Ammon's horn (tissue), 1 donor: Measurements from ENCODE around the gene THADA.
"Not testable (repeated sequence)": the region's sequence is repeated elsewhere in the genome, so short reads cannot be mapped to it uniquely, and the experiment has no call there.

Experiments used
- DNase-seq: peaks from one replicate; pipeline ENCODE4 v3.0.0-alpha.2; 2016; ENCODE audit warnings: low spot score

Gene THADA

GRCh38 chr2:43387092-43388062 lies 208.5 kb downstream of the THADA start:
- DNase-seq: no peak

GRCh38 chr2:43386679-43387078 lies 209.2 kb downstream of the THADA start:
- DNase-seq: not testable (repeated sequence)

- no peak for DNase-seq
These were observed 211.7 kb downstream of the THADA start for GRCh38 chr2:43384143-43384542.

GRCh38 chr2:43383533-43383932 lies 212.3 kb downstream of the THADA start:
- no peak for DNase-seq

GRCh38 chr2:43379494-43379893 lies 216.3 kb downstream of the THADA start:
- no peak for DNase-seq

DNA sequence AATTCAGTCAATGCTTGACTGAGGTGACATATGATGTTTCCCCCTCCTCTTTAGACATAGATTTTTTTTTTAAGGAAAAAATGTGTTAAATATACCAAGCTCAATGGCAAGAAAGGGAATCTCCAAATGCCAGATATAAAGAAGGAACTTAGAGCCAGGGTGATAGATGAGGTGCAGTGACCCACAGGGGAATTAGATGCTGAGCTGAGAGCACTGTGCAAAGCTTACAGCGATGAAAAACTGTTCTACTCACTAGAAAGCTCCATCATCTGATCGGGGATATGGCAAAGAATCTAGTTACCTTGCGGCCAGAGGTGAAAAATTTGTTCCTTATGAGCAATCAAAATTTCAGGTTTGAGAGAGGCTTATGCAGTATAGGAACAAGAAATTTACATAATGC lies 218.5 kb downstream of the THADA start:
- no peak for DNase-seq

DNA sequence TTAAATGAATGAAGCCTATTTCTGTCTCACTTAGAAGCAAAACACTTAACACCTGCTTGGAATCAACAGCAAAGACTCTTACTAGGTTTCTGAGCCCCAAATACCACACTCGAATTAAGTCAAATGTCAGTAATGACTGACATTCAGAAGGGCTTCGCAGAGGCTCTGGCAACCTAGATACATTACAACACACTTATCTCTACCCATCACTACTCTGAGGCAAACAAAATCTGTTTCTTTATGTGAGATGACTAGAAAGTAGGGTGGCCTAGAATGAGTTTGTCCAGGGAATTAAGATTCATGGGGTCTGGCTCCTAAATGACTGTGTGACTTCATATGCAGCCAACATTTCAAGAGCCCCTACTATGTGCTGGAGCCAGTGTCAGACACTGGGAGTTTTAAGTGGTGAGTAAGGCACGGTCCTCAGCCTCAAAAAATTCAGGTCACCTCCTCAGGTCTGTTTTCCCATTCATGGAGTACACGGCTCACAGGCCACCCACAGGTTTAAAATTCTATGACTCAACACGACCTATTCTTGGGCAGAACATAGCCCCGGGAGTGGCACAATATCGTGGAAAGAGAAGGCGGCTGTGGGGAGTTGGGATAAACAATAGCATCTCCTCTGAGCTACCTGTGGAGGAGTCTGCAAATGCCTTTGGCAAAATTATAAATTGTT lies 219.2 kb downstream of the THADA start:
- DNase-seq: no peak

DNA sequence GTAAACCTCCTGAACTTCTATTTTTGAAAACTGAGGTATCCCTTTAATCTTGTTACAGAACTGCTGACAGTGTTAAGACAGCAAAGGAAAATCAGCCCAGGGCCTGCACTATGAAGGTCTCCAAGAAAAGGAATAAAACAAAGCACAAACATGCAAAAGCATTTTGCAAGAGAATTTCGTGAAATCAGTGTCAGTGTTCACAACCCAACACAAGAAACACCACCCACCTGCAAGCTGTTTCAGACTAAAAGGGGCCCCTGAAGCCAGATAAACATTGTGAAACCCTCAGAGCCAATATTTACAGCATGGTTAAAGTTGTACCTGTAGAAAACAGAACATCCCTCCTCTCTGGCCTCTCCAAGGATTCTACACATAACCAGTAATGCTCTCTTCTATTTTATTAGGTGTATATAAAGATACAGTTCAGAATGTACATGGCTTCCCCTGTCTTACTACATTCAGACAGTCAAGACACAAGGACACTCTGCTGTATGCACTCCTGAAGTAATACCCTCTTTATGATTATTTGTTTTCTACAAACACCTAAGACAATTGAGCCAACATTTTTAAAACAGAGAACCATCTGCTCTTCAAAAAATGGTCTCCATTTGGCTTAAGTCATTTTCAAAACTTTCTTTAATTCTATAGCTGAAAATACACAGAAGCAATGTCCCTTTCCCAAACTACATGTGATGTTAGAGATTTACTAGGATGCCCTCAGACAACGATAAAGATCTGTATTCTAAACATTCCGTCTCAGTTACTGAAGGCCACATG lies 219.9 kb downstream of the THADA start:
- DNase-seq: peak; percentile 26

GRCh38 chr2:43372416-43373081 lies 223.3 kb downstream of the THADA start:
- no peak for DNase-seq

- DNase-seq: no peak
These were observed 225.1 kb downstream of the THADA start for GRCh38 chr2:43370705-43371104.

DNA sequence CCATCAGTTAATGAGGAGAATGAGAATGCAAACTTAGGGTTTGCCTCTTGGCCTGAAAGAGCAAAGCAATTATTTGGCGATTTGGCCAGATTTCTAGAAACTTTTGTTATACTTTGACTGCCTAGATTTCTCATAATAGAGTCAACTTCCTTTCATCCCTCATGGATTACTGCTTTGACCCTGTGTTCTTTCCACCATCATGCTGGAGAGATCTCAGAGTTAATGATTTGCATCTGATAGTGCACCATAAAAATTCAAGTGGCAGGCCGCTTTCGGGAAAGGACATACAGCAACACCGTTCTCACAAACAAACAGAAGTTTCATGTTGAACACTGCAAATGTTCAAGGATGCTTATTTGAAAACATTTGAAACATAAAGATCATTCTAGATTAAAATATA lies 225.7 kb downstream of the THADA start:
- DNase-seq: no peak

DNA sequence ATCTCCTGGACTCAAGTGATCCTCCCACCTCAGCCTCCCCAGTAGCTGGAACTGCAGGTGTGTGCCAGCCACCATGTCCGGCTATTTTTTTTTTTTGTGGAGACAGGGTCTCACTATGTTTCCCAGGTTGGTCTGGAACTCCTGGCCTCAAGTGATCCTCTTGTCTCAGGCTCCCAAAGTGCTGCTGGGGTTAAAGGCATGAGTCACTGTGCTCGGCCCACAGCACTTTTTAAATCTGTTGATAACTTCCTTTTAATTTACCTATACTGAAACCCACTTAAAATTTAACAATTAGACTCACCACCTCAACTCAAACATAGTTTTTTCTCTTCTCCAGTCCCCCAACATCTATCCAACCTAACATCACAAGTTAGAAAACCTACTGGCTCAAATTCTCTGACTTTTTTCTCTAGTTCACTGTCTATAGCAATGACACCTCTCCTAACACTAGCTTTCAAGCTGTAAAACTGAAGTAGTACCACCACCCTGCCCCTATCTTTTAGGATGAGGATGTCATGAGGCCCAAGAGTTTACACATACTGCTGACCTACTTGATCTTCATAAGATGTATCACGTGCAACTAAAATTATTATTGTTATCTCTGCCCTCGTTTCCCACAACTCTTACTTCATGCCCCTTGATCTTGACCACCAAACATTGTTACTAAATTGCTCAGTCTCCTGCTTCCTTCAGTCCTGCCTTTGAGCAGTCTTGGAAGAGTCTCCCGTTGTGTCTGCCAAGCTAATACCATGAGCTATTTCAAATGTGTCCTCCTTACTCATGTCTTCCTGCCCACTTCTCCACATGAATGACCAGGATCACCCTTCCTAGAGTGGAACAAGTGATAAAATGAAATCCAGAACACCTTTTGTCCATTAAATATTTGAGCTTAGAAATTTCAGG lies 227.1 kb downstream of the THADA start:
- no peak for DNase-seq

GRCh38 chr2:43367012-43367782 lies 228.6 kb downstream of the THADA start:
- DNase-seq: no peak

DNA sequence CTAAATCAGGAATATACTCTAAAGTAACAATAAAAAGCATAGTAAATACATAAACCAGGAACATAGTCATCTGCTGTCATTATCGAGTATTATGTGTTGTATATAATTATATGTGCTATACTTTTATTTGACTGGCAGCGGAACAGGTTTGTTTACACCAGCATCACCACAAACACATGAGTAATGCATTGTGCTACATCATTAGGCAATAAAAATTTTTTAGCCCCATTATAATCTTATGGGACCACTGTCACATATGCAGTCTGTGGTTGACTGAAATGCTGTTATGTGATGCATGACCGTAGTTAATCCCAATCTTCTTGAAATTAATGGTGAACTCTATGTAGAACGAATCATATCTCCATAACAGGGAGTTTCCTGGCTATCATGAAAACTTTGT lies 232.7 kb downstream of the THADA start:
- no peak for DNase-seq

- no peak for DNase-seq
These were observed 234.6 kb downstream of the THADA start for GRCh38 chr2:43361286-43361685.

- DNase-seq: no peak
These were observed 235.7 kb downstream of the THADA start for GRCh38 chr2:43360137-43360536.

- no peak for DNase-seq
These were observed 237.2 kb downstream of the THADA start for GRCh38 chr2:43358410-43359201.

DNA sequence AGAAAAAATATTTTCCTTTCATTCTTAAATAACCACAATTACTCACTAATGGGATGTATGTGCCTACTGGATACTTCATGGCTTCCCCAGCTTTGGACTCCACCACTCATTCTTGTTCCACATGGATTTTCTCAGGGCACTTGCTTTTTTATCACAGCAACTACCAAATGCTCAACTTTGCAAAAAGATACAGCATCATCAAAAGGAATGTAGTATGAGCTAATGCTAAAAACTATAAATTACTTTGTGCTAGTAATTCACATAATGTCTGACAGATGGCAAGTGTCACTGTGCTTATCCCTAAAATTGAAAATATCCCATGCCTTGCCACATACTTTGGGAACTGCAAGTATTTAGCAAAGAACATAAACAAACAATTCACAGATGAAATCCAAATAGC lies 239.1 kb downstream of the THADA start:
- no peak for DNase-seq

DNA sequence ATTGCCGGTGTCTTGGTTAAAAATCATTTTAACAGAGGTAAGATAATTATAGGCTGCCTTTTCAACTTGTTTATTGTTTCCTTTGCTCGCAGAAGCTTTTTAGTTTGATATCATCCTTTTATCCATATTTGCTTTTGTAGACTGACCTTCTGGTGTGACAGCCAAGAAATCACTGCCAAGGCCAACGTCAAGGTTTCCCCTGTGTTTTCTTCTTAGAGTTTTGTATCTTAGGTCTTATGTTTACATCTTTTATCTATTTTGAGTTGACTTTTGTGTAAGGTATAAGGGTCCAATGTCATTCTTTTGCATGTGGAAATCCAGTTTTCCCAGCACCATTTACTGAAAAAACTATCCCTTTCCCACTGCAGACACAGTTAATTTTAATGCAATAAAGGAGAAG lies 240.4 kb downstream of the THADA start:
- DNase-seq: no peak
